Natural killer cell (primary cell): ENCODE data around the gene LMOD1. TPM values are rescaled to one million over a fixed set of nuclear protein-coding genes. Genes with fewer than 3 reads are reported as not detected.

ENCODE experiments used
- ATAC-seq, 3 donors: fragments of 150-1000 bp in 2 of 3; fragments of 200-7000 bp in 1 of 3; cut with Tn5 transposase; 1 replicate in 1 of 3; 2 replicates in 2 of 3; pipeline ENCODE4 v1.10.0; 2021; ENCODE audit warnings: mild to moderate bottlenecking in 2 of 3, moderate library complexity in 2 of 3
- DNase-seq, 2 donors: peaks; one replicate each; pipeline versions ENCODE4 v3.0.0 to v3.0.0-alpha.2; 2013 to 2021; ENCODE audit warnings: mixed read lengths in 1 of 2
- H3K27ac ChIP-seq: one replicate; pipeline ENCODE4 v1.5.1; 2013; ENCODE audit warnings: mild to moderate bottlenecking, low read length
- H3K27me3 ChIP-seq: one replicate; pipeline ENCODE4 v1.6.1; 2013; ENCODE audit warnings: low read length; ENCODE audit not compliant: control insufficient read depth, insufficient read depth
- H3K36me3 ChIP-seq: one replicate; pipeline ENCODE4 v1.6.1; 2013; ENCODE audit warnings: low read length; ENCODE audit not compliant: control insufficient read depth, insufficient read depth
- H3K4me1 ChIP-seq: one replicate; pipeline ENCODE4 v1.6.1; 2013; ENCODE audit warnings: low read length; ENCODE audit not compliant: control insufficient read depth, insufficient read depth
- H3K4me3 ChIP-seq: one replicate; pipeline ENCODE4 v1.5.1; 2013; ENCODE audit warnings: low read length
- H3K9me3 ChIP-seq: one replicate; pipeline ENCODE4 v1.6.1; 2013; ENCODE audit warnings: low read length; ENCODE audit not compliant: control insufficient read depth, insufficient read depth
- H3K27ac Mint-ChIP-seq, 2 donors: one replicate each; pipeline ENCODE4 v1.8.0; 2022; ENCODE audit warnings: mild to moderate bottlenecking in 2 of 2, mixed read lengths in 2 of 2, moderate library complexity in 1 of 2
- H3K27me3 Mint-ChIP-seq, 2 donors: one replicate each; pipeline ENCODE4 v1.8.0; 2022; ENCODE audit warnings: low read depth in 2 of 2, mixed read lengths in 2 of 2
- H3K36me3 Mint-ChIP-seq: one replicate; pipeline ENCODE4 v1.8.0; 2022; ENCODE audit warnings: mixed read lengths
- H3K4me1 Mint-ChIP-seq, 2 donors: one replicate each; pipeline ENCODE4 v1.8.0; 2022; ENCODE audit warnings: mixed read lengths in 2 of 2
- H3K4me3 Mint-ChIP-seq: one replicate; pipeline ENCODE4 v1.8.0; 2022; ENCODE audit warnings: mild to moderate bottlenecking, moderate library complexity, mixed read lengths
- H3K9me3 Mint-ChIP-seq, 2 donors: one replicate each; pipeline ENCODE4 v1.8.0; 2022; ENCODE audit warnings: mixed read lengths in 2 of 2
- WGBS: methylation state at CpG from one replicate; pipeline ENCODE4 v1.1.7; 2013; ENCODE audit warnings: missing lambda C conversion rate; ENCODE audit not compliant: insufficient coverage; 5-methylcytosine and 5-hydroxymethylcytosine counted together
- intact Hi-C: fragments of 100-400 bp; cut with micrococcal nuclease; formaldehyde crosslinking; loops from one replicate; pipeline ENCODE4 v1.14.2; 2022
- total RNA-seq, 4 donors: library from RNA; stranded (reverse); fragments of 120-200 nt in 1 of 4; gene quantifications; one replicate each; pipeline versions ENCODE4 v1.2.3 to v1.2.4, GENCODE V29; 2013 to 2022
- TF ChIP-seq, protein P1 (sequence below): fragments of 200-600 bp; IDR thresholded peaks from one replicate; pipeline ENCODE4 v1.8.0; 2022; ENCODE audit warnings: antibody characterized with exemption

Gene LMOD1
- total RNA-seq, 3 donors from 2014 or later (not counting 1 experiment from before 2014, with no cell fraction given): not detected

DNA sequence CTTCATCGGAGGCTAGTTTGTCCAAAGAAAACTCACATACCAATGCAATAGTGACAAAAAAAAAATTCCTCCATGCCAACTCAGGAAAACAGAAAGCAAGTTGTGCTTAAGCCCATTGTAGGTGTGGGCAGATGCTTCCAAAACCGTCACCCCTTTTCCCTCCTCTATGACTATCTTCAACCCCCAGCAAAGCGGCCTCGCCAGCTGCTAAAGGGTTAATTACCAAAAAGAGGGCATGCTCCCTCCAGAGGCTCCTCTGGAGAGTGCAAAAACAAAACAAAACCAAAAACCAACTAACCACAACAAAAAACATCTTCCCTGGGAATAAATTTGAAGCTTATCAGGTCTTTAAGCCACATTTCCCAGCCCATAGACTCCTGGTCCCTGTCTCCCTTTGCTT, 1.2 kb downstream of the LMOD1 start:
- Mint-ChIP-seq H3K27ac (no peak overlapping the region), H3K9me3 (no peaks in the 10 kb centered on the region), H3K4me3 (no peak overlapping the region), H3K4me1 (peaks cover 0 to 17% of the 10 kb centered on the region in 2 donors), H3K36me3 (no peaks in the 10 kb centered on the region), H3K27me3 (peaks cover 46 to 48% of the 10 kb centered on the region in 2 donors)
- intact Hi-C loops: no loop called here
- TF ChIP-seq, protein P1, sequence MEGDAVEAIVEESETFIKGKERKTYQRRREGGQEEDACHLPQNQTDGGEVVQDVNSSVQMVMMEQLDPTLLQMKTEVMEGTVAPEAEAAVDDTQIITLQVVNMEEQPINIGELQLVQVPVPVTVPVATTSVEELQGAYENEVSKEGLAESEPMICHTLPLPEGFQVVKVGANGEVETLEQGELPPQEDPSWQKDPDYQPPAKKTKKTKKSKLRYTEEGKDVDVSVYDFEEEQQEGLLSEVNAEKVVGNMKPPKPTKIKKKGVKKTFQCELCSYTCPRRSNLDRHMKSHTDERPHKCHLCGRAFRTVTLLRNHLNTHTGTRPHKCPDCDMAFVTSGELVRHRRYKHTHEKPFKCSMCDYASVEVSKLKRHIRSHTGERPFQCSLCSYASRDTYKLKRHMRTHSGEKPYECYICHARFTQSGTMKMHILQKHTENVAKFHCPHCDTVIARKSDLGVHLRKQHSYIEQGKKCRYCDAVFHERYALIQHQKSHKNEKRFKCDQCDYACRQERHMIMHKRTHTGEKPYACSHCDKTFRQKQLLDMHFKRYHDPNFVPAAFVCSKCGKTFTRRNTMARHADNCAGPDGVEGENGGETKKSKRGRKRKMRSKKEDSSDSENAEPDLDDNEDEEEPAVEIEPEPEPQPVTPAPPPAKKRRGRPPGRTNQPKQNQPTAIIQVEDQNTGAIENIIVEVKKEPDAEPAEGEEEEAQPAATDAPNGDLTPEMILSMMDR: no peak
- Histone ChIP-seq H3K27ac (no peak overlapping the region), H3K4me3 (no peak overlapping the region), H3K9me3 (no peaks in the 10 kb centered on the region), H3K27me3 (peaks cover 23% of the 10 kb centered on the region), H3K36me3 (no peaks in the 10 kb centered on the region), H3K4me1 (peaks cover 8% of the 10 kb centered on the region)
- WGBS: 66% methylated on average over 4 of the region's 4 CpGs
- ATAC-seq (no peak), DNase-seq (no peak)

DNA sequence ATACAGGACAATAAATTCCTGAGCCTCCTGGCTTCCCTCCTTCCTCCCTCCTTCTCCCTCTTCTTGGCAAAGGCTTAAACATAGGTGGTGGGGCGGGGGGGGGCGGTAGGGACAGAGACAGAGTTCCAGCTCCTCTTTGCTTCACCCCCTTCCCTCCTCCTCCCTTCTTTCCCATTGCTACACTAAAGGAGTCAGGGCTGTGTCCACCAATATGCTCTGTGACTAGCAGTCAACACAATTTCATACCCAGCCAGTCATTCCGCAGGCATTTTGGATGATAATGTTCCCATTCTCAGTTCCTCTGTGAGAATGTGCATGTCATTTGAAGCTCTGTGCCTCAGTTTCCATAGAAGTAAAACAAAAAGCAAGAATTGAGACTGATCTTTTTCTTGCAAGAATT, 1.7 kb downstream of the LMOD1 start:
- no peak overlapping the region for H3K27ac Mint-ChIP-seq
- Histone ChIP-seq H3K4me1 (peaks cover 8% of the 10 kb centered on the region), H3K27me3 (peaks cover 23% of the 10 kb centered on the region), H3K9me3 (no peaks in the 10 kb centered on the region), H3K27ac (no peak overlapping the region), H3K4me3 (no peak overlapping the region), H3K36me3 (no peaks in the 10 kb centered on the region)
- no peak overlapping the region for H3K4me3 Mint-ChIP-seq
- H3K9me3 Mint-ChIP-seq: no peaks in the 10 kb centered on the region
- 73% methylated on average over 2 of the region's 3 CpGs for WGBS
- H3K27me3 Mint-ChIP-seq: peaks cover 44 to 48% of the 10 kb centered on the region in 2 donors
- H3K36me3 Mint-ChIP-seq: no peaks in the 10 kb centered on the region
- ATAC-seq (no peak), DNase-seq (no peak)
- H3K4me1 Mint-ChIP-seq: peaks cover 0 to 17% of the 10 kb centered on the region in 2 donors
- intact Hi-C loops: no loop called here
- TF ChIP-seq, protein P1: no peak

DNA sequence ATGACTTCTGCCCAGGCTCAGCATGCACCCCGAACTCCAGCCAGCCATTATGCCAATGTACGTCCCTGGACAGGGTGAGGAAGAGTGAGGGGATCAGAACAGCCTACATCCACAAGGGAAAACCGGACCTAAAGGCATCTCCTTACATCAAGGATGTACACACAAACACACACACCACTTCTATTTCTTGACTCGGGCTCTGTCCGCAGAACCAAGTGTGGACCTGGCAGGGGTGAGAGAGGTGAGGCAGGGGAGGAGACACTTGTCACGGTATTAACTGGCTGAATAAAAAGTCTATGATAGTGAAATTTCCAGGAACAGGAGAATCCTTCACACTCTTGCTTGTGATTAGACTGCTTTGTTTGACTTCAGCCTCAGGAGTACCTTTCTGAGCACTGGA, 2.3 kb downstream of the LMOD1 start:
- TF ChIP-seq, protein P1: no peak
- Histone ChIP-seq H3K4me3 (no peak overlapping the region), H3K36me3 (no peaks in the 10 kb centered on the region), H3K27ac (no peak overlapping the region), H3K27me3 (peaks cover 23% of the 10 kb centered on the region), H3K4me1 (peaks cover 8% of the 10 kb centered on the region), H3K9me3 (no peaks in the 10 kb centered on the region)
- Mint-ChIP-seq H3K9me3 (no peaks in the 10 kb centered on the region), H3K4me3 (no peak overlapping the region), H3K27ac (no peak overlapping the region), H3K4me1 (peaks cover 0 to 17% of the 10 kb centered on the region in 2 donors), H3K36me3 (no peaks in the 10 kb centered on the region), H3K27me3 (peaks cover 43 to 48% of the 10 kb centered on the region in 2 donors)
- intact Hi-C loops: no loop called here
- no peak for ATAC-seq
- 96% methylated on average over 2 of the region's 6 CpGs for WGBS
- no peak for DNase-seq

DNA sequence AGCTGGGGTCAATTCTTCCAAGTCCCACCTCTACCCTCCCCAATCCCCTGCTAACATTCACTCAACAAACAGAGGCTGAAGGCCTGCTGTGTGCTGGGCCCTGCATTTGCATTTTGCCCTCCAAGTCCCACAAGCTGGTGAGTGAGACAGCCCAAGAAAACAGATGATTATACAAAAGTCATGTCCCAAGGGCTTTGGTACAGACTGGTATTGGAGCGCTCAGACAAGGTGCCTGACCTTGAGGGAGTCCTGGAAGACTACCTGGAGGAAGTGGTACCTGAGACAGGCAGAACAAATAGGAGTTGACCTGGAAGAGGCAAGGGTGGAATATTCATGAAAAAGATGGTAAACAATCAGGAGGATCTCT, 4.2 kb downstream of the LMOD1 start:
- Mint-ChIP-seq H3K4me3 (no peak overlapping the region), H3K27me3 (peaks cover 29 to 40% of the 10 kb centered on the region in 2 donors), H3K4me1 (peaks cover 0 to 17% of the 10 kb centered on the region in 2 donors), H3K36me3 (no peaks in the 10 kb centered on the region), H3K9me3 (no peaks in the 10 kb centered on the region), H3K27ac (no peak overlapping the region)
- ATAC-seq: no peak
- Histone ChIP-seq H3K9me3 (no peaks in the 10 kb centered on the region), H3K27me3 (peaks cover 19% of the 10 kb centered on the region), H3K4me1 (peaks cover 8% of the 10 kb centered on the region), H3K36me3 (no peaks in the 10 kb centered on the region), H3K27ac (no peak overlapping the region), H3K4me3 (no peak overlapping the region)
- TF ChIP-seq, protein P1: no peak
- DNase-seq: no peak
- intact Hi-C loops: no loop called here
- 88% methylated on average over 1 of the region's 1 CpG for WGBS
